ENCODE results near the gene SAMHD1.

GRCh38 chr20:36941401-36941835 is 10.1 kb downstream of the SAMHD1 start:
- TF ChIP-seq ZEB1 (IDR thresholded peaks at IDR 0.05; ENCODE audit: insufficient replicate concordance, low read depth), result no peak
- TF ChIP-seq MLX (CRISPR knock-in tag; IDR thresholded peaks at IDR 0.05), result no peak
- no peak for TF ChIP-seq RARA (CRISPR knock-in tag; IDR thresholded peaks at IDR 0.05)
- no peak for TF ChIP-seq ZC3H4 (CRISPR knock-in tag; IDR thresholded peaks at IDR 0.05; ENCODE audit: borderline replicate concordance)
- TF ChIP-seq ZNF546 (CRISPR knock-in tag; conservative IDR thresholded peaks at IDR 0.05), result no peak
- TF ChIP-seq, protein P1, sequence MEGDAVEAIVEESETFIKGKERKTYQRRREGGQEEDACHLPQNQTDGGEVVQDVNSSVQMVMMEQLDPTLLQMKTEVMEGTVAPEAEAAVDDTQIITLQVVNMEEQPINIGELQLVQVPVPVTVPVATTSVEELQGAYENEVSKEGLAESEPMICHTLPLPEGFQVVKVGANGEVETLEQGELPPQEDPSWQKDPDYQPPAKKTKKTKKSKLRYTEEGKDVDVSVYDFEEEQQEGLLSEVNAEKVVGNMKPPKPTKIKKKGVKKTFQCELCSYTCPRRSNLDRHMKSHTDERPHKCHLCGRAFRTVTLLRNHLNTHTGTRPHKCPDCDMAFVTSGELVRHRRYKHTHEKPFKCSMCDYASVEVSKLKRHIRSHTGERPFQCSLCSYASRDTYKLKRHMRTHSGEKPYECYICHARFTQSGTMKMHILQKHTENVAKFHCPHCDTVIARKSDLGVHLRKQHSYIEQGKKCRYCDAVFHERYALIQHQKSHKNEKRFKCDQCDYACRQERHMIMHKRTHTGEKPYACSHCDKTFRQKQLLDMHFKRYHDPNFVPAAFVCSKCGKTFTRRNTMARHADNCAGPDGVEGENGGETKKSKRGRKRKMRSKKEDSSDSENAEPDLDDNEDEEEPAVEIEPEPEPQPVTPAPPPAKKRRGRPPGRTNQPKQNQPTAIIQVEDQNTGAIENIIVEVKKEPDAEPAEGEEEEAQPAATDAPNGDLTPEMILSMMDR (CRISPR knock-in tag; IDR thresholded peaks at IDR 0.05), result no peak
- TF ChIP-seq WIZ (CRISPR knock-in tag; IDR thresholded peaks at IDR 0.05), result no peak
